Jurkat, Clone E6-1 (cell line): Measurements from ENCODE around the gene PLCH2.

ENCODE experiments used
- DNase-seq: peaks from one replicate; pipeline ENCODE4 v3.0.0-alpha.2; 2011; ENCODE audit warnings: low read depth, low spot score
- H3K4me3 ChIP-seq: 2 replicates; pipeline ENCODE4 v1.5.1; 2011; ENCODE audit warnings: mild to moderate bottlenecking, low read length, control low read depth, moderate library complexity

The PLCH2 gene

DNA sequence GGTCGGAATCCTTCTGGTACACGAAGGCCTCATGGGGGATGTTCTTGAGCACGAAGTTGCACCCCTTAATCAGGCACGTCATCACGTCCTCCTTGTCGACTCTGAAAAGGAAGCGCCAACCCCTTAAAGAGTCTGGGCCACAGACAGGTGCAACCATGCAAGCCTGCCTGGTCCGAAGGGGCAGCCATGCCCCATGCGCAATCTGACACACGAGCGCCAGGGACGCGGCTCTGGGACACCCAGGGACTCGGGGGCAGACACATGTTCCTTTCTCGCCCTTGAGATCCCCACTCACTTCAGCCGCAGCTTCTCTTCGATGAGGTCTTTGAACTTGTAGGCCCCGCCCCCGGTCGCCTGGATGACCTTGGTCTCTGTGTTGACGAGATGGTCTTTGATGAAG lies 44.7 kb downstream of the PLCH2 start:
- no peak overlapping the region for H3K4me3 ChIP-seq
- no peak for DNase-seq

- no peak overlapping the region for H3K4me3 ChIP-seq
These were observed 46.1 kb downstream of the PLCH2 start for GRCh38 chr1:2522230-2522629.

DNA sequence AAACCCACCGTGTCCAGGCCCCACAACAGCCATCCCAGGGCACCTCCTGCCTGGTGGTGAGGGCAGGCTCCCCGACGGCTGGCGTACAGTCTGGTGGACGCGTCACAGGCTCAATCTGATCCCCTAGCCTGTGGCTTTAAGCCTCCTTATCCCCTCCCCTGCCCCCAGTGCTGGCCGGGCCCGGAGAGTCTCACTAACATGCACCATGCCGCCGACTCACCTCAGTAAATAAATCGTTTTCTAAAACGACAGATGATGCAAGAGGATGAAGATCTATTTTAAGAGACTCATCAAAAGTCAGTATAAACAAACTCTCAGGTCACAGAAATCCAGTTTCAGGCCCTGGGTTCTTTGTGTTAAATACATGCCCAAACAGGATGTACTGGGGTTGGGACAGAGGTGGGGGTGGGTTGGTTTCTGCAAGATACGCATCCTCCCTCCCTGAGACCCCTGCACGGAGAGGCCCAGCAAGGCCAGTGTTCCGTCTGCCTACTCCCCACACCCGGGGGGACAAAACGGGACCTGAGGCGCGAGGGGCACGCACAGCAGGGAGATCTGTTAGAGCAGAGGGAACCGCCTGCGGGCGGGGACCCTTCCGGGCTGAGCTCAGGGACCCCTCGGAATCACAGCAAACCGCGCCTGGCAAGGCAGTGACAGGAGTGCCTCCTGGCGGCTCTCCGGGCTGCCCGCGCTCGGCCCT lies 47.3 kb downstream of the PLCH2 start:
- no peak overlapping the region for H3K4me3 ChIP-seq
- no peak for DNase-seq

More at GRCh38 chr1:2522230-2522629, 46.1 kb downstream of the PLCH2 start:
- DNase-seq: no peak

DNA sequence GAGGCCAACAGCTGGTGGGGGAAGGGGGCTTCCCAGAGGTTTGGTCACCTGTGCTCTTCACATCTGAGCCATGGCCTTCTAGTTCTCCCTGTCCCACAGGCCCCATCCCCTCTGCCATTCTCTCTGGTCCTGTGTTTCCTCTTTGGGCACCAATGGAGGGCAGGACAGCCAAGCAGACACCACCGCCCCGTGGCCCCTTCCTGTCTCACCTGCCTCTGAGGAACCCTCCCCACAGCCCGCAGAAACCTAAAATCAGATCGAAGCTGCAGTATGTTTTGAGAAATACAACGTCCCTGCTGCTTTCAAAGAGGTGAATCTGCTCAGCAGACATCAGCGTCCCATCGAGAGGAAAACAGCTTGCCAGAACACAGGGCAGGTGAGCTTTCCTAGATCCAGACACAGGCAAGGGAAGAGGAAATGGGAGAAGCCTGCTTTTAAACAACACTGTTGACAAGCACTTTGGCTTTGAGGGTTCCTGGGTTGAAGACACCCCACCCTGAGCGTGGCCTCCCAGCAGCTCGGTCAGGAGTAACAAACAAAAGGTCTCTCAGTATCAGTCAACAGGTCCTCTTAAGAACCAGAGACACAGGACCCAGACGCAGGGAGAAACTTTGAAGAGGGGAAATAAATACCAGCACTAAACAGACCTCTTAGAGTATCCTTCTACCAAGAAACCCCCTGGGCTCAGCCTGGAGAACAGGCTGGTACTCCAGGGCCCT lies 48.0 kb downstream of the PLCH2 start:
- no peak for DNase-seq
- H3K4me3 ChIP-seq: no peak overlapping the region

GRCh38 chr1:2525572-2525919 lies 49.5 kb downstream of the PLCH2 start:
- DNase-seq: no peak
- H3K4me3 ChIP-seq: peak overlapping the region; percentile 81

DNA sequence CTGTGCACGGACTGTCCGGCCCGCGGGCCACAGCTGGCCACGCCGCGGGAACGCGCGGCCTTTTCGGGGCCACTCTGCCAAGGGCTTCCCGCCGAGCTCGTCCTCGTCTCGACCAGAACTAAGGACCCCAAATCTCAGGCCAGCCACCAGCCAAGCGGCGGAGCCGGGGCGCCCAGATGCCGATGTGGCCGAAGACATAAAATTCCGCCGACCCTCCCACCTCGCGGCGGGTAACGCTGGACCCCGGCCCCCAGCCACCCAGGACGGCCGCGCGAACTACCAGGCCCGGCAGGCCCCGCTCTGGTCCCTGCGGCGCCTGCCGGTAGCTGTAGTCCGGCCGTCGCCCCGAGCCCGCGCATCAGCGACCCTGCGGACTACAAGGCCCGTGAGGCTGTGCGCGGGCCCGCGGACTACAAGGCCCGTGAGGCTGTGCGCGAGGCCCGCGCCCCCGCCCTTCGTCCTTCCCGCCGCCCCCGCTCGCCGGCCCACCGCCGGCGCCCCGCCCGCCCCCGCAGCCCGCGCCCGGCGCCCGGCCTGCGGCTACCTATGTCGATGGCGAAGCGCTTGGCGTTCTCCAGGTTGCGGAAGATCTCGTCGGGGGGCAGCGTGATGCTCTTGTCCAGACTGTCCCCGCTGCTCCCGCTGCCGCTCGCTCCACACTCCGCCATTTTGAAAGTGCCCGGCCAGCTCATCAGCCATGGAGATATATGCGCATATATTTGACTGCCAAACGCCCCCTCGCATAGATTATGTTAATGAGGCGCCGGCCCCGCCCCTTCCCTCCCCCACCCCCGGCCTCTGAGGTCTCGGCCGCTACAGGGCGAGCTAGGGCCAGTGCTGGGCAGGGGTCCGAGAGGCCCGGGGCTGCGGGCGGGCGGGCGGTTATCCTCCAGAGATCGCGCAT lies 50.1 kb downstream of the PLCH2 start, which contains the start of gene PANK4:
Gene PANK4 (minus strand): TSS at position 677 of the 904 bp plus-strand sequence. CDS start 9 bp downstream, at position 668.
- peak; percentile 83 for DNase-seq
- peak within 1 kb of the TSS; percentile 81 for H3K4me3 ChIP-seq

- H3K4me3 ChIP-seq: peak overlapping the region; percentile 81
- peak; percentile 35 for DNase-seq
These were observed 50.9 kb downstream of the PLCH2 start for GRCh38 chr1:2526824-2527555.

DNA sequence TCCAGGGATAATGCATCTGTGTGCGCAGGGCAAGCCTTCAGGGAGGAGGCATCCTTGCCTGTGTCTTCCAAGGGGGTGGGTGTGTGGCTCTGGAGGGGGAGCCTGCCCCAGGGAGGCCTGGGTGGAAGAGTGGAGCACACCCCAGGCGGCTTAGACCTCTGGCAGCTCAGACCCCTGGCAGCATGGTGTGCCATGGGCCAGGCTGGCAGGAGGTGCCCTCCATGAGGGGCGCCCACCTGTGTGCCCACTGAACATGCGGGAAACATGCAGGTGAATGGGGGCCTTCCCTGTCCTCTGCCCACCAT lies 51.4 kb downstream of the PLCH2 start:
- no peak for DNase-seq
- no peak overlapping the region for H3K4me3 ChIP-seq

DNA sequence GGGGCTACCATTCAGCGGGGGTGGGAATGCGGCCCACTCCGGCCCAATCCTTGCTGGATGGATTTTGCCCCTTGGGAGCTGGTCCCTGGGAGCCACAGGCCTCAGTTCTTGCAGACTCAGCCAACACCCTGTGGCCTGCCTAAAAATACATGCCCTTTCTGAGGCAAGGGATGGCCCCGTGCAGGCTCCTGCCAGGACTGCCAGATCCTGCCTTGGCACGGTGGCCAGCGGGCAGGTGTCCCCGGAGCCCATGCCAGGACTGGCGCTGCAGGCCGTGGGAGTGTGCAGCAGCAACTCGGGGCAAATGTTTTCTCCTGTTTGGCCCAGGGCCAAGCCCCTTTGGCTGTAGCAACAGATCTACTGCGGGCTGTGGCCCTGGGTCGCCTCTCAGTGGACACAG lies 51.9 kb downstream of the PLCH2 start:
- no peak for DNase-seq
- H3K4me3 ChIP-seq: no peak overlapping the region

DNA sequence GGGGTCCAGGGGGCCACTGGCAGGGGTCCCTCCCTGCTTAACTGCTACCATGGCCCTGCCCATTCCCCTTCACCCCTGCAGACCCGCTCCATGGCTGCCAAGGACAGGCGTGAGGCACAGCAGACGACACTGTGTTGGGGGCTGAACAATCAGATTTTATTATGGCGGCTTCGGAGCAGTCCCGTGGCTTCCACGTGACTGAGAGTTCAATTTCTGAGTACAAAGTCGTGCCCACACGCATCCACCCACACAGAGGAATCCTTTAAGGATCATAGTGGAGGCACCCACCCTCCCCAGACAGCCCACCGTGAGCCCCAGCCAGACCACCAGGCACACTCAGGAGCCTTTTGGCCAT lies 52.5 kb downstream of the PLCH2 start:
- no peak overlapping the region for H3K4me3 ChIP-seq
- no peak for DNase-seq

- no peak for DNase-seq
- H3K4me3 ChIP-seq: no peak overlapping the region
These were observed 53.1 kb downstream of the PLCH2 start for GRCh38 chr1:2528966-2529783.

GRCh38 chr1:2529784-2530512 lies 53.9 kb downstream of the PLCH2 start, which contains the start of gene HES5:
Gene HES5 (minus strand): TSS chr1:2530263. CDS start chr1:2530164, 99 bp downstream.
- no peak within 1 kb of the TSS for H3K4me3 ChIP-seq
- no peak for DNase-seq

DNA sequence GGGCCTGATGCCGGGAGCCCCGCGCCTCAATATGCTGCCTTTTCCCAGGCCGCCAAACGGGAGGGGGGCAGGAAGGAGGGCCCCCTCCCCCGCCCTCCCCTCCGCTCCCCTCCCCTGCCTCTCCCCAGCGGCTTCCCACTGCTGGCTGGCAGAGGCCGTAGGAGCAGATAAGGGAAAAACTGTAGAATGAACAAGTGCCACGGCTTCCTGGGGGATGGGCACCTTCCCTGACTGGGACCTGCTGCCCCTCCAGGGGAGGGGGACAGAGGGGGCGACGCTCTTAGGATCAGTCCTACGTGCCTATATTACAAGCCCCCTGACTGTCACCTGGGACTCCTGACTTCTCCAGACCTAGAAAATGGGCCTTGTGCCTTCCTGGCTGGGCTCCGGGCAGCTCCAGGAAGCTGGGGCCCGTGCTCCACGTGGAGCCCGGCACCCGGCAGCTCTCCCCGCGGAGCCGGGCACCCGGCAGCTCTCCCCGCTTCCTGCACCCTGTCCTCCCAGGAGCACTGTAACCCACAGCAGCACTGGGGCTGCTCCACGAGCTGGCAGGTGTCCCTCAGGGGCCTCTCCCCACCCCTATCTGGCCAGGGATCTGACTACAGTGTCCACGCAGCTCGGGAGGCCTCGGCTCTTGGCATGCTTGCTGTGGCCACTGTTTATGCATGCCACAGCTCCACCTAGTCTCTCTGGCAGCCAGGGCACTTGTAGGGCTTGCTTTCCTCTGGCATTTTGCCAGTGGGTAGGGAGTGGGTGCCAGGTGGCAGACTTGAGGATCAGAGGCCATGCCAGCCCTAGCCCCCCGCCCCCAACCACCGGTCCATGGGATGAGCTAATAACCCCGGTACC lies 54.6 kb downstream of the PLCH2 start:
- H3K4me3 ChIP-seq: no peak overlapping the region
- no peak for DNase-seq

DNA sequence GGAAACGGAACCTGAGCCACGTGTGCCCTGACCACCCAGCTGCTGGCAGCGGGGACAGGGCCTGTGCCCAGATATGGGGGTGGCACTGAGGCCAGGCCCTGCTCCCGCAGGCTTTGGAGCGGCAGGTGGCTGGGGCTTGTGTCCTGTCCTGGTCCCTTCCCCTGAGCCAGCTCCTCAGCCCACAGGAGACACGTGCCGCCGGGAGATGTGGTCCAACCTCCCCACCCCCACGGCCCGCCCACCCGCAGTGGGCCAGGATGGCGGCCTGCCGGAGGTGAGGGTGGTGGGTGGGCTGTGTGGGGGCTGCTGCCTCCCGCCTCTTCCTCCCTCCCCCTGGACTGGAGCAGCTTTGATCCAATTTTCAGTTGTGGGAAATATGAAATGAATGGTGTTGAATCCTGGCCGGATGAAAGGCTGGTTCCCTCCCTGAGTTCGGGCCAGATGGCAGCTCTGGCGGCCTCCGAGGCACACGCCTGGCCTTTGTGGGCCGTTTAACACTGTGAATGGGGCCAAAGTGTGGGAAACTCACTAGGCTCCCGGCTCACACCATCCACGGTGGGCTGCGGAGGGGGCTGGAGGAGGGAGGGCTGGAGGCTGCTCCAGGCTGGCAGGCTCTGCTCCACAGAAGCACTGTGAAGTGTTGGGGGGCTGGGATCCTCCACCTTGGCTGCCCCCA lies 56.5 kb downstream of the PLCH2 start:
- H3K4me3 ChIP-seq: no peak overlapping the region
- DNase-seq: no peak

GRCh38 chr1:2533365-2533764 lies 57.3 kb downstream of the PLCH2 start:
- H3K4me3 ChIP-seq: no peak overlapping the region
- no peak for DNase-seq

GRCh38 chr1:2534315-2534686 lies 58.2 kb downstream of the PLCH2 start:
- no peak overlapping the region for H3K4me3 ChIP-seq

More at GRCh38 chr1:2534315-2534686, 58.2 kb downstream of the PLCH2 start:
- DNase-seq: no peak
